HUES64 (cell line): ENCODE measurements around the gene ARIH2.

Source experiments
- H3K27ac ChIP-seq: 2 replicates; pipeline ENCODE4 v1.7.0; 2013; ENCODE audit warnings: low read depth, low read length, inconsistent platforms
- H3K27me3 ChIP-seq: 2 replicates; pipeline ENCODE4 v1.6.1; 2013; ENCODE audit warnings: mild to moderate bottlenecking, low read length; ENCODE audit not compliant: insufficient read depth
- H3K36me3 ChIP-seq: 2 replicates; pipeline ENCODE4 v1.6.1; 2013; ENCODE audit warnings: mild to moderate bottlenecking, low read length; ENCODE audit not compliant: insufficient read depth
- H3K4me1 ChIP-seq: 2 replicates; pipeline ENCODE4 v1.6.1; 2013; ENCODE audit warnings: mild to moderate bottlenecking, low read length, moderate library complexity; ENCODE audit not compliant: insufficient read depth
- H3K4me3 ChIP-seq: 2 replicates; pipeline ENCODE4 v1.5.1; 2013; ENCODE audit warnings: mild to moderate bottlenecking, low read length, moderate library complexity
- H3K9ac ChIP-seq: 2 replicates; pipeline ENCODE4 v1.6.1; 2013; ENCODE audit warnings: mild to moderate bottlenecking, low read depth, low read length
- H3K9me3 ChIP-seq: 2 replicates; pipeline ENCODE4 v1.6.1; 2013; ENCODE audit warnings: low read depth, low read length; ENCODE audit not compliant: insufficient read depth
- WGBS: fragments of 150-250, 120-280 bp; methylation state at CpG from one replicate; pipeline ENCODE4 v1.1.7; 2013; ENCODE audit warnings: missing lambda C conversion rate; 5-methylcytosine and 5-hydroxymethylcytosine counted together

ARIH2 gene

GRCh38 chr3:48974076-48974864 lies 55.6 kb downstream of the ARIH2 start:
- 95% methylated on average over 10 of the region's 10 CpGs for WGBS
- Histone ChIP-seq H3K9me3 (no peaks in the 10 kb centered on the region), H3K9ac (no peak overlapping the region), H3K36me3 (peaks cover 92% of the 10 kb centered on the region), H3K4me1 (no peaks in the 10 kb centered on the region), H3K4me3 (no peak overlapping the region), H3K27me3 (no peaks in the 10 kb centered on the region), H3K27ac (no peak overlapping the region)

GRCh38 chr3:48979451-48979850 lies 60.8 kb downstream of the ARIH2 start:
- WGBS, result 87% methylated on average over 3 of the region's 3 CpGs
- Histone ChIP-seq H3K27me3 (no peaks in the 10 kb centered on the region), H3K4me1 (no peaks in the 10 kb centered on the region), H3K27ac (no peak overlapping the region), H3K9me3 (no peaks in the 10 kb centered on the region), H3K9ac (no peak overlapping the region), H3K4me3 (no peak overlapping the region), H3K36me3 (peaks cover 93% of the 10 kb centered on the region)

- no peak overlapping the region for H3K9ac ChIP-seq
- no peak overlapping the region for H3K4me3 ChIP-seq
- no peak overlapping the region for H3K27ac ChIP-seq
- peaks cover 93% of the 10 kb centered on the region for H3K36me3 ChIP-seq
- WGBS, result 98% methylated on average over 4 of the region's 4 CpGs
- H3K9me3 ChIP-seq, result no peaks in the 10 kb centered on the region
- H3K27me3 ChIP-seq, result no peaks in the 10 kb centered on the region
- H3K4me1 ChIP-seq, result no peaks in the 10 kb centered on the region
Observed at GRCh38 chr3:48980295-48980694, 61.7 kb downstream of the ARIH2 start.

- no peaks in the 10 kb centered on the region for H3K4me1 ChIP-seq
- H3K27ac ChIP-seq, result no peak overlapping the region
- H3K4me3 ChIP-seq, result no peak overlapping the region
- H3K9ac ChIP-seq, result no peak overlapping the region
- peaks cover 88% of the 10 kb centered on the region for H3K36me3 ChIP-seq
- H3K27me3 ChIP-seq, result no peaks in the 10 kb centered on the region
- H3K9me3 ChIP-seq, result no peaks in the 10 kb centered on the region
Observed at GRCh38 chr3:48982016-48982415, 63.4 kb downstream of the ARIH2 start.

GRCh38 chr3:48982686-48983085 lies 64.0 kb downstream of the ARIH2 start:
- peaks cover 82% of the 10 kb centered on the region for H3K36me3 ChIP-seq
- WGBS, result 91% methylated on average over 5 of the region's 5 CpGs

GRCh38 chr3:48983096-48983495 lies 64.5 kb downstream of the ARIH2 start:
- Histone ChIP-seq H3K9ac (no peak overlapping the region), H3K4me3 (no peak overlapping the region), H3K27ac (no peak overlapping the region), H3K36me3 (peaks cover 78% of the 10 kb centered on the region), H3K4me1 (no peaks in the 10 kb centered on the region), H3K27me3 (no peaks in the 10 kb centered on the region), H3K9me3 (no peaks in the 10 kb centered on the region)
- 93% methylated on average over 4 of the region's 4 CpGs for WGBS

More at GRCh38 chr3:48982686-48983085, 64.0 kb downstream of the ARIH2 start:
- no peaks in the 10 kb centered on the region for H3K27me3 ChIP-seq
- H3K4me3 ChIP-seq, result no peak overlapping the region
- H3K4me1 ChIP-seq, result no peaks in the 10 kb centered on the region
- no peak overlapping the region for H3K27ac ChIP-seq
- no peak overlapping the region for H3K9ac ChIP-seq
- no peaks in the 10 kb centered on the region for H3K9me3 ChIP-seq

GRCh38 chr3:48984663-48985062 lies 66.0 kb downstream of the ARIH2 start:
- no peaks in the 10 kb centered on the region for H3K27me3 ChIP-seq
- H3K9ac ChIP-seq, result no peak overlapping the region
- H3K4me3 ChIP-seq, result no peak overlapping the region
- H3K36me3 ChIP-seq, result peaks cover 66% of the 10 kb centered on the region
- no peak overlapping the region for H3K27ac ChIP-seq
- no peaks in the 10 kb centered on the region for H3K9me3 ChIP-seq
- H3K4me1 ChIP-seq, result peaks cover 6% of the 10 kb centered on the region; the same call in 1 of the 2 replicates

GRCh38 chr3:48985831-48986376 lies 67.3 kb downstream of the ARIH2 start:
- Histone ChIP-seq H3K9ac (no peak overlapping the region), H3K27ac (no peak overlapping the region)
- 94% methylated on average over 7 of the region's 7 CpGs for WGBS

GRCh38 chr3:48989126-48989795 lies 70.6 kb downstream of the ARIH2 start:
- Histone ChIP-seq H3K27me3 (no peaks in the 10 kb centered on the region), H3K36me3 (peaks cover 21% of the 10 kb centered on the region), H3K9me3 (no peaks in the 10 kb centered on the region), H3K4me3 (peak overlapping the region; percentile 89), H3K4me1 (peaks cover 11% of the 10 kb centered on the region), H3K27ac (peak overlapping the region; percentile 88), H3K9ac (peak overlapping the region; percentile 90)
- 8% methylated on average over 21 of the region's 21 CpGs for WGBS

More at GRCh38 chr3:48985831-48986376, 67.3 kb downstream of the ARIH2 start:
- Histone ChIP-seq H3K27me3 (no peaks in the 10 kb centered on the region), H3K36me3 (peaks cover 55% of the 10 kb centered on the region), H3K4me1 (peaks cover 6% of the 10 kb centered on the region), H3K4me3 (no peak overlapping the region), H3K9me3 (no peaks in the 10 kb centered on the region)

GRCh38 chr3:48989796-48990635 lies 71.4 kb downstream of the ARIH2 start, which contains the start of gene P4HTM:
P4HTM (plus strand) TSS chr3:48990241; CDS start chr3:48990257, 16 bp downstream.
- Histone ChIP-seq H3K4me1 (peaks cover 11% of the 10 kb centered on the region), H3K27me3 (no peaks in the 10 kb centered on the region), H3K27ac (peak within 1 kb of the TSS; percentile 88), H3K9me3 (no peaks in the 10 kb centered on the region), H3K4me3 (peak within 1 kb of the TSS; percentile 89), H3K9ac (peak within 1 kb of the TSS; percentile 90), H3K36me3 (peaks cover 14% of the 10 kb centered on the region; the same call in 1 of the 2 replicates)
- under 1% methylated on average over 91 of the region's 91 CpGs for WGBS
